Keratinocyte (primary cell): Measurements from ENCODE around the gene SNAP29. TPM values are rescaled to one million over a fixed set of nuclear protein-coding genes. Genes with fewer than 3 reads are reported as not detected.

Experiments
- DNase-seq: peaks from one replicate; pipeline ENCODE4 v3.0.0-alpha.2; 2011; ENCODE audit warnings: low read depth, missing footprints, low spot score
- FAIRE-seq: peaks from 2 replicates; lab custom pipeline; 2011; peaks lifted over from hg19 to GRCh38; lab: Jason Lieb, UNC
- H2AFZ ChIP-seq: 2 replicates; pipeline ENCODE4 v1.6.0; 2012; ENCODE audit warnings: low read length, control low read depth, inconsistent platforms; ENCODE audit not compliant: control insufficient read depth
- H3K27ac ChIP-seq: 2 replicates; pipeline ENCODE4 v1.5.1; 2011; ENCODE audit warnings: low read length; ENCODE audit not compliant: control insufficient read depth, insufficient read depth
- H3K27me3 ChIP-seq: 3 replicates; pipeline ENCODE4 v1.6.0; 2011; ENCODE audit warnings: low read length; ENCODE audit not compliant: control insufficient read depth, insufficient read depth; ENCODE audit errors: extremely low read depth
- H3K36me3 ChIP-seq, 2 experiments: 2 replicates in 1 of 2; 3 replicates in 1 of 2; pipeline ENCODE4 v1.5.1; 2011; ENCODE audit warnings: low read length in 2 of 2, mild to moderate bottlenecking in 1 of 2; ENCODE audit not compliant: control insufficient read depth in 2 of 2, insufficient read depth in 2 of 2; ENCODE audit errors: extremely low read depth in 1 of 2
- H3K4me1 ChIP-seq: 3 replicates; pipeline ENCODE4 v1.5.1; 2011; ENCODE audit warnings: low read length; ENCODE audit not compliant: control insufficient read depth, insufficient read depth; ENCODE audit errors: extremely low read depth
- H3K4me2 ChIP-seq: 3 replicates; pipeline ENCODE4 v1.6.0; 2011; ENCODE audit warnings: low read depth, low read length; ENCODE audit not compliant: control insufficient read depth, insufficient read depth; ENCODE audit errors: extremely low read depth
- H3K4me3 ChIP-seq, 3 experiments: fragments of 200-600 bp in 1 of 3; sonication (generic) in 1 of 3; 2 replicates in 2 of 3; 3 replicates in 1 of 3; pipeline ENCODE4 v1.5.1; 2011 to 2016; ENCODE audit warnings: low read length in 3 of 3, mild to moderate bottlenecking in 3 of 3, control low read depth in 2 of 3, inconsistent platforms in 1 of 3, low read depth in 1 of 3, mixed read lengths in 1 of 3, mixed run types in 1 of 3, moderate library complexity in 1 of 3; ENCODE audit not compliant: control insufficient read depth in 2 of 3, insufficient read depth in 2 of 3; ENCODE audit errors: extremely low read depth in 1 of 3
- H3K79me2 ChIP-seq: 2 replicates; pipeline ENCODE4 v1.6.0; 2012; ENCODE audit warnings: low read length; ENCODE audit not compliant: control insufficient read depth, insufficient read depth
- H3K9ac ChIP-seq: 3 replicates; pipeline ENCODE4 v1.6.0; 2011; ENCODE audit warnings: low read length; ENCODE audit not compliant: control insufficient read depth, insufficient read depth; ENCODE audit errors: extremely low read depth
- H3K9me1 ChIP-seq: 3 replicates; pipeline ENCODE4 v1.6.0; 2011; ENCODE audit warnings: low read length; ENCODE audit not compliant: control insufficient read depth, insufficient read depth; ENCODE audit errors: extremely low read depth
- H3K9me3 ChIP-seq: 2 replicates; pipeline ENCODE4 v1.5.1; 2012; ENCODE audit warnings: low read depth, low read length; ENCODE audit not compliant: control insufficient read depth
- H4K20me1 ChIP-seq: 3 replicates; pipeline ENCODE4 v1.6.0; 2011; ENCODE audit warnings: low read length; ENCODE audit not compliant: control insufficient read depth, insufficient read depth; ENCODE audit errors: extremely low read depth
- CTCF ChIP-seq, 3 experiments: IDR thresholded peaks in 1 of 3; conservative IDR thresholded peaks in 1 of 3; optimal IDR thresholded peaks in 1 of 3; 2 replicates in 2 of 3; 3 replicates in 1 of 3; pipeline versions ENCODE3 to v1.5.1; 2011; ENCODE audit warnings: low read length in 3 of 3, mild to moderate bottlenecking in 3 of 3, moderate library complexity in 2 of 3, control low read depth in 1 of 3, inconsistent platforms in 1 of 3; ENCODE audit not compliant: insufficient read depth in 2 of 3; ENCODE audit errors: extremely low read depth in 1 of 3
- EZH2 ChIP-seq: IDR thresholded peaks from one replicate; pipeline ENCODE4 v1.6.1; 2012; ENCODE audit warnings: inconsistent platforms, mild to moderate bottlenecking, low read length, moderate library complexity
- dilution Hi-C: fragments of 300-500 bp; cut with MboI; formaldehyde crosslinking; loops from one replicate; pipeline ENCODE4 v1.7.0; 2020; ENCODE audit warnings: low sequenced_read_pairs; ENCODE audit not compliant: extremely low pct_ligation_motif_present
- polyA plus RNA-seq, 5 experiments: library from polyadenylated mRNA; depleted of rRNA in 3 of 5; stranded (reverse) in 3 of 5; stranded (forward) in 1 of 5; unstranded in 1 of 5; fragments of >200 nt; gene quantifications; 1 replicate in 1 of 5; 2 replicates in 3 of 5; 3 replicates in 1 of 5; pipeline versions ENCODE4 v1.2.1 to v1.2.3, GENCODE V29; 2011 to 2012; ENCODE audit warnings: missing spikeins in 2 of 5, low read depth in 1 of 5, low replicate concordance in 1 of 5

Gene SNAP29
- polyA plus RNA-seq, 1 donor (not counting 4 experiments of a cell fraction or from before 2014, with no cell fraction given) = 36.5 TPM

- FAIRE-seq (peak; percentile 71), DNase-seq (no peak)
- H3K9ac ChIP-seq = peak overlapping the region; percentile 35
- peak overlapping the region; percentile 43 for H3K4me2 ChIP-seq
- H3K27ac ChIP-seq = no peak overlapping the region
- H3K79me2 ChIP-seq = no peaks in the 10 kb centered on the region
- H3K9me1 ChIP-seq = no peaks in the 10 kb centered on the region
- peak overlapping the region; percentile 78 for H2AFZ ChIP-seq
- dilution Hi-C loops = no loop called here
- H3K36me3 ChIP-seq = peaks cover 16 to 38% of the 10 kb centered on the region in 2 experiments
- H3K27me3 ChIP-seq = no peaks in the 10 kb centered on the region
- H3K4me3 ChIP-seq = no peak overlapping the region
- H3K9me3 ChIP-seq = no peaks in the 10 kb centered on the region
- peaks cover 3% of the 10 kb centered on the region for H4K20me1 ChIP-seq
- TF ChIP-seq CTCF (optimal IDR thresholded peaks at IDR 0.05 in 1 of 3, IDR thresholded peaks at IDR 0.05 in 1 of 3, conservative IDR thresholded peaks at IDR 0.05 in 1 of 3; ENCODE audit: extremely low read depth in 1 of 3, insufficient read depth in 2 of 3, low read length in 3 of 3) = peak; percentile 97 to 100 (median 99)
- TF ChIP-seq EZH2 = no peak
- H3K4me1 ChIP-seq = peaks cover 9% of the 10 kb centered on the region
Measured at GRCh38 chr22:20885557-20886323, 26.9 kb downstream of the SNAP29 start.

GRCh38 chr22:20887375-20887774 lies 28.6 kb downstream of the SNAP29 start:
- Histone ChIP-seq H3K27me3 (no peaks in the 10 kb centered on the region), H3K36me3 (peaks cover 11 to 31% of the 10 kb centered on the region in 2 experiments), H3K4me1 (peaks cover 9% of the 10 kb centered on the region), H3K9me3 (no peaks in the 10 kb centered on the region), H3K9ac (no peak overlapping the region), H3K4me3 (no peak overlapping the region), H4K20me1 (peaks cover 3% of the 10 kb centered on the region), H3K79me2 (no peaks in the 10 kb centered on the region), H3K9me1 (no peaks in the 10 kb centered on the region), H2AFZ (no peak overlapping the region), H3K4me2 (no peak overlapping the region), H3K27ac (no peak overlapping the region)
- TF ChIP-seq CTCF (optimal IDR thresholded peaks at IDR 0.05 in 1 of 3, IDR thresholded peaks at IDR 0.05 in 1 of 3, conservative IDR thresholded peaks at IDR 0.05 in 1 of 3; ENCODE audit: extremely low read depth in 1 of 3, insufficient read depth in 2 of 3, low read length in 3 of 3) (no peak), EZH2 (no peak)
- peak; percentile 21 for DNase-seq
- dilution Hi-C loops = no loop called here
- no peak for FAIRE-seq
